Measurements from ENCODE around the gene AUTS2.

Gene AUTS2

DNA sequence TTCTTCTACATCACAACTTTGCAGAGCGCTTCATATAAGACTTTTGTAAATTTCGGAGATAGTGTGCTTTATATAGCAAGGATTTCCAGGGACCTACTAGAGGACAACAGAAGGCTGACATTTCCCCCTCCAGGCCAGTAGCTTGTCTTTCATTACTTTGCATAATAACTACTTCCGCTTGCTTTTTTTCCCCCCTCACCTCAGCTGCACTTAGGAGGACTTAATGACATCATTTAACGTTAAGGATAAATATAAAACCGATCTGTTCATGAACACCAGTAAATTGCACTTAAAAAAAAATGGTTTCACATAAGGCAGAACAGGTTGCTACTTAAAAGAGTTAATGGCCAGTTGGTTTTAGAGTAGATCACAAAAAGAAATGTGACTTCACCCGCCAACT is 172.3 kb downstream of the AUTS2 start:
- Histone ChIP-seq H3K9me3 (ENCODE audit: control insufficient read depth, insufficient read depth, low read depth, low read length) (no peaks in the 10 kb centered on the region), H3K27ac (ENCODE audit: extremely low read depth, low read depth, low read length) (peak overlapping the region; percentile 14; the same call in 1 of the 2 replicates), H3K4me1 (ENCODE audit: control insufficient read depth, insufficient read depth, low read length) (peaks cover 47% of the 10 kb centered on the region), H3K4me3 (ENCODE audit: low read depth, low read length) (no peak overlapping the region), H3K36me3 (ENCODE audit: control insufficient read depth in 2 of 2, insufficient read depth in 1 of 2, low read length in 2 of 2) (no peaks in the 10 kb centered on the region)
- TF ChIP-seq YY2 (tag by site-specific recombination; IDR thresholded peaks at IDR 0.05) (no peak), ZNF155 (tag by site-specific recombination; IDR thresholded peaks at IDR 0.05) (no peak), ZNF132 (tag by site-specific recombination; IDR thresholded peaks at IDR 0.05; ENCODE audit: borderline replicate concordance) (no peak), ZNF555 (tag by site-specific recombination; conservative IDR thresholded peaks at IDR 0.05) (no peak), BCL11A (tag by site-specific recombination; IDR thresholded peaks at IDR 0.05; ENCODE audit: low read depth) (no peak), KLF16 (tag by site-specific recombination; IDR thresholded peaks at IDR 0.05) (no peak)
- TF ChIP-seq, protein P1, sequence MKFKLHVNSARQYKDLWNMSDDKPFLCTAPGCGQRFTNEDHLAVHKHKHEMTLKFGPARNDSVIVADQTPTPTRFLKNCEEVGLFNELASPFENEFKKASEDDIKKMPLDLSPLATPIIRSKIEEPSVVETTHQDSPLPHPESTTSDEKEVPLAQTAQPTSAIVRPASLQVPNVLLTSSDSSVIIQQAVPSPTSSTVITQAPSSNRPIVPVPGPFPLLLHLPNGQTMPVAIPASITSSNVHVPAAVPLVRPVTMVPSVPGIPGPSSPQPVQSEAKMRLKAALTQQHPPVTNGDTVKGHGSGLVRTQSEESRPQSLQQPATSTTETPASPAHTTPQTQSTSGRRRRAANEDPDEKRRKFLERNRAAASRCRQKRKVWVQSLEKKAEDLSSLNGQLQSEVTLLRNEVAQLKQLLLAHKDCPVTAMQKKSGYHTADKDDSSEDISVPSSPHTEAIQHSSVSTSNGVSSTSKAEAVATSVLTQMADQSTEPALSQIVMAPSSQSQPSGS (tag by site-specific recombination; IDR thresholded peaks at IDR 0.05; ENCODE audit: low read depth) = peak; percentile 74
- TF ChIP-seq, protein P2, sequence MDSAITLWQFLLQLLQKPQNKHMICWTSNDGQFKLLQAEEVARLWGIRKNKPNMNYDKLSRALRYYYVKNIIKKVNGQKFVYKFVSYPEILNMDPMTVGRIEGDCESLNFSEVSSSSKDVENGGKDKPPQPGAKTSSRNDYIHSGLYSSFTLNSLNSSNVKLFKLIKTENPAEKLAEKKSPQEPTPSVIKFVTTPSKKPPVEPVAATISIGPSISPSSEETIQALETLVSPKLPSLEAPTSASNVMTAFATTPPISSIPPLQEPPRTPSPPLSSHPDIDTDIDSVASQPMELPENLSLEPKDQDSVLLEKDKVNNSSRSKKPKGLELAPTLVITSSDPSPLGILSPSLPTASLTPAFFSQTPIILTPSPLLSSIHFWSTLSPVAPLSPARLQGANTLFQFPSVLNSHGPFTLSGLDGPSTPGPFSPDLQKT (IDR thresholded peaks at IDR 0.05; ENCODE audit: borderline replicate concordance, low read depth, low read length) = no peak
- ChIA-PET CTCF (interaction anchor here (0.6 to 1.2 kb wide), 2 partner anchors 14 to 162 kb away, joined by 3 to 4 read pairs; no protein-coding TSS in a partner anchor), POLR2A (no interaction called here)

DNA sequence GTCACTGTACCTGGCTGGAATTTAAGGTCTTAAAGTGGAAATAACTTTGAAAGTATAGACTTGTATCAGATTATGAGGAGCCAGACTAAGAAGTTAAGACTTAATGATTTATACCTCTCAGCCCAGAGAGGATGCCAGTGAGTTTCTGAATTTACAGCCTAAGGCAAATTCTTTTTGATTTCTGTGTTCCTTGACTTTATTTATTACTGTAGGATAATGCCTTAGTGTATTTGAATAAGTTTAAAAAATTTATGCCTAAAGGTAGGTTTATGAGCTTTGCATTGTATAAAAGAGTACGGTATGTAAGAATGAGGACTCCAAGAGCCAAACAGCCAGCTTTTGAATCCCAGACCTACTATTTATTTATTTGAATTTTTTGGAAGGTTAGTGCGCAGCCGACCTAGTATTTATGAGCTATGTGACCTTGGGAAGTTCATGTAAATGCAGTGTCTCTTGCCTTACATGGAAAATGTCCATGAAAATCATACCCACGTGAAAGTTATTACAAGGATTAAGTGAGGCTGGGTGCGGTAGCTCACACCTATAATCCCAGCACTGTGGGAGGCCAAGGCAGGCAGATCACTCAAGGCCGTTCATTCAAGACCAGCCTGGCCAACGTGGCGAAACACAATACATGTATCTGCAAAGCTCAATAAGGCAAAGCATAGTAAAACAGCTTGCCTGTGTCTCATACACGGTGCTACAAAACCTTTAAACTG is 174.6 kb downstream of the AUTS2 start:
- CTCF ChIA-PET = interaction anchor here (0.7 kb wide), 1 partner anchor 24 kb away, joined by 4 read pairs; no protein-coding TSS in a partner anchor
- peak overlapping the region; percentile 45; the same call in 1 of the 2 replicates for H3K27ac ChIP-seq (ENCODE audit: extremely low read depth, low read depth, low read length)
- POLR2A ChIA-PET = interaction anchor here (0.5 to 1.2 kb wide), 4 partner anchors 11 to 161 kb away, joined by 3 to 4 read pairs (median 3); no protein-coding TSS in a partner anchor
- no peak for TF ChIP-seq SCRT1 (tag by site-specific recombination; IDR thresholded peaks at IDR 0.05; ENCODE audit: borderline replicate concordance)
- TF ChIP-seq, protein P3, sequence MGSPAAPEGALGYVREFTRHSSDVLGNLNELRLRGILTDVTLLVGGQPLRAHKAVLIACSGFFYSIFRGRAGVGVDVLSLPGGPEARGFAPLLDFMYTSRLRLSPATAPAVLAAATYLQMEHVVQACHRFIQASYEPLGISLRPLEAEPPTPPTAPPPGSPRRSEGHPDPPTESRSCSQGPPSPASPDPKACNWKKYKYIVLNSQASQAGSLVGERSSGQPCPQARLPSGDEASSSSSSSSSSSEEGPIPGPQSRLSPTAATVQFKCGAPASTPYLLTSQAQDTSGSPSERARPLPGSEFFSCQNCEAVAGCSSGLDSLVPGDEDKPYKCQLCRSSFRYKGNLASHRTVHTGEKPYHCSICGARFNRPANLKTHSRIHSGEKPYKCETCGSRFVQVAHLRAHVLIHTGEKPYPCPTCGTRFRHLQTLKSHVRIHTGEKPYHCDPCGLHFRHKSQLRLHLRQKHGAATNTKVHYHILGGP (tag by site-specific recombination; IDR thresholded peaks at IDR 0.05) = no peak
- TF ChIP-seq ZNF792 (tag by site-specific recombination; IDR thresholded peaks at IDR 0.05) = no peak
- TF ChIP-seq, protein P4, sequence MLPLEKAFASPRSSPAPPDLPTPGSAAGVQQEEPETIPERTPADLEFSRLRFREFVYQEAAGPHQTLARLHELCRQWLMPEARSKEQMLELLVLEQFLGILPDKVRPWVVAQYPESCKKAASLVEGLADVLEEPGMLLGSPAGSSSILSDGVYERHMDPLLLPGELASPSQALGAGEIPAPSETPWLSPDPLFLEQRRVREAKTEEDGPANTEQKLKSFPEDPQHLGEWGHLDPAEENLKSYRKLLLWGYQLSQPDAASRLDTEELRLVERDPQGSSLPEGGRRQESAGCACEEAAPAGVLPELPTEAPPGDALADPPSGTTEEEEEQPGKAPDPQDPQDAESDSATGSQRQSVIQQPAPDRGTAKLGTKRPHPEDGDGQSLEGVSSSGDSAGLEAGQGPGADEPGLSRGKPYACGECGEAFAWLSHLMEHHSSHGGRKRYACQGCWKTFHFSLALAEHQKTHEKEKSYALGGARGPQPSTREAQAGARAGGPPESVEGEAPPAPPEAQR (tag by site-specific recombination; IDR thresholded peaks at IDR 0.05) = no peak
- TF ChIP-seq, protein P5, sequence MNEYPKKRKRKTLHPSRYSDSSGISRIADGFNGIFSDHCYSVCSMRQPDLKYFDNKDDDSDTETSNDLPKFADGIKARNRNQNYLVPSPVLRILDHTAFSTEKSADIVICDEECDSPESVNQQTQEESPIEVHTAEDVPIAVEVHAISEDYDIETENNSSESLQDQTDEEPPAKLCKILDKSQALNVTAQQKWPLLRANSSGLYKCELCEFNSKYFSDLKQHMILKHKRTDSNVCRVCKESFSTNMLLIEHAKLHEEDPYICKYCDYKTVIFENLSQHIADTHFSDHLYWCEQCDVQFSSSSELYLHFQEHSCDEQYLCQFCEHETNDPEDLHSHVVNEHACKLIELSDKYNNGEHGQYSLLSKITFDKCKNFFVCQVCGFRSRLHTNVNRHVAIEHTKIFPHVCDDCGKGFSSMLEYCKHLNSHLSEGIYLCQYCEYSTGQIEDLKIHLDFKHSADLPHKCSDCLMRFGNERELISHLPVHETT (tag by site-specific recombination; IDR thresholded peaks at IDR 0.05) = no peak
- no peak for TF ChIP-seq KLF10 (tag by site-specific recombination; IDR thresholded peaks at IDR 0.05)
- TF ChIP-seq, protein P6, sequence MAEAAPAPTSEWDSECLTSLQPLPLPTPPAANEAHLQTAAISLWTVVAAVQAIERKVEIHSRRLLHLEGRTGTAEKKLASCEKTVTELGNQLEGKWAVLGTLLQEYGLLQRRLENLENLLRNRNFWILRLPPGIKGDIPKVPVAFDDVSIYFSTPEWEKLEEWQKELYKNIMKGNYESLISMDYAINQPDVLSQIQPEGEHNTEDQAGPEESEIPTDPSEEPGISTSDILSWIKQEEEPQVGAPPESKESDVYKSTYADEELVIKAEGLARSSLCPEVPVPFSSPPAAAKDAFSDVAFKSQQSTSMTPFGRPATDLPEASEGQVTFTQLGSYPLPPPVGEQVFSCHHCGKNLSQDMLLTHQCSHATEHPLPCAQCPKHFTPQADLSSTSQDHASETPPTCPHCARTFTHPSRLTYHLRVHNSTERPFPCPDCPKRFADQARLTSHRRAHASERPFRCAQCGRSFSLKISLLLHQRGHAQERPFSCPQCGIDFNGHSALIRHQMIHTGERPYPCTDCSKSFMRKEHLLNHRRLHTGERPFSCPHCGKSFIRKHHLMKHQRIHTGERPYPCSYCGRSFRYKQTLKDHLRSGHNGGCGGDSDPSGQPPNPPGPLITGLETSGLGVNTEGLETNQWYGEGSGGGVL (tag by site-specific recombination; IDR thresholded peaks at IDR 0.05) = no peak
- TF ChIP-seq IKZF3 (tag by site-specific recombination; IDR thresholded peaks at IDR 0.05) = no peak
- no peak for TF ChIP-seq ZNF560 (tag by site-specific recombination; IDR thresholded peaks at IDR 0.05; ENCODE audit: borderline replicate concordance)
- no peak for TF ChIP-seq ZFHX2 (tag by site-specific recombination; conservative IDR thresholded peaks at IDR 0.05)
- no peak for TF ChIP-seq ZNF664 (tag by site-specific recombination; IDR thresholded peaks at IDR 0.05)
- TF ChIP-seq HOXD13 (CRISPR knock-in tag; IDR thresholded peaks at IDR 0.05; ENCODE audit: borderline replicate concordance) = no peak
- peak; percentile 97 for TF ChIP-seq GLIS1 (tag by site-specific recombination; IDR thresholded peaks at IDR 0.05)
- no peak for TF ChIP-seq ZNF274 (IDR thresholded peaks at IDR 0.05; ENCODE audit: low read length)
- no peak for TF ChIP-seq ZNF274 (tag by site-specific recombination; IDR thresholded peaks at IDR 0.05; ENCODE audit: borderline replicate concordance)
- TF ChIP-seq ZNF585B (tag by site-specific recombination; IDR thresholded peaks at IDR 0.05) = no peak
- no peak for TF ChIP-seq ZNF146 (tag by site-specific recombination; IDR thresholded peaks at IDR 0.05)
- TF ChIP-seq ZNF112 (tag by site-specific recombination; IDR thresholded peaks at IDR 0.05) = no peak
- no peak for TF ChIP-seq ZNF169 (tag by site-specific recombination; IDR thresholded peaks at IDR 0.05)

More for the DNA sequence above, 174.6 kb downstream of the AUTS2 start:
- Histone ChIP-seq H3K4me1 (ENCODE audit: control insufficient read depth, insufficient read depth, low read length) (peaks cover 54% of the 10 kb centered on the region), H3K36me3 (ENCODE audit: control insufficient read depth in 2 of 2, insufficient read depth in 1 of 2, low read length in 2 of 2) (no peaks in the 10 kb centered on the region), H3K4me3 (ENCODE audit: low read depth, low read length) (no peak overlapping the region), H3K9me3 (ENCODE audit: control insufficient read depth, insufficient read depth, low read depth, low read length) (no peaks in the 10 kb centered on the region)
